Measurements from ENCODE around the gene PRR9. TPM values are rescaled to one million over a fixed set of nuclear protein-coding genes. Genes with fewer than 3 reads are reported as not detected.

The PRR9 gene
- total RNA-seq, 2 donors from 2014 or later = not detected

- no peak for TF ChIP-seq CTCF (IDR thresholded peaks at IDR 0.05)
- no peak overlapping the region for H3K4me3 ChIP-seq
- DNase-seq (ENCODE audit: low spot score) = no peak
- no peaks in the 10 kb centered on the region for H3K27me3 ChIP-seq (replicated peaks; ENCODE audit: insufficient read depth)
- no peaks in the 10 kb centered on the region for H3K4me1 ChIP-seq (ENCODE audit: control insufficient read depth in 1 of 2, low read depth in 2 of 2)
- no peaks in the 10 kb centered on the region for H3K36me3 ChIP-seq
- H3K9me3 ChIP-seq = no peaks in the 10 kb centered on the region
- no peak for ATAC-seq (ENCODE audit: insufficient number of reproducible peaks, low FRiP score, low read depth)
- H3K27ac ChIP-seq = no peak overlapping the region
These were observed 24.8 kb downstream of the PRR9 start for GRCh38 chr1:153242160-153242559.

- Histone ChIP-seq H3K27ac (no peak overlapping the region), H3K27me3 (replicated peaks; ENCODE audit: insufficient read depth) (no peaks in the 10 kb centered on the region), H3K4me3 (no peak overlapping the region), H3K4me1 (ENCODE audit: control insufficient read depth in 1 of 2, low read depth in 2 of 2) (no peaks in the 10 kb centered on the region), H3K9me3 (no peaks in the 10 kb centered on the region), H3K36me3 (no peaks in the 10 kb centered on the region)
- no peak for ATAC-seq (ENCODE audit: insufficient number of reproducible peaks, low FRiP score, low read depth)
- TF ChIP-seq CTCF (IDR thresholded peaks at IDR 0.05) = no peak
- DNase-seq (ENCODE audit: low spot score) = no peak
These were observed 28.1 kb downstream of the PRR9 start for GRCh38 chr1:153245466-153245865.

GRCh38 chr1:153246018-153246417 lies 28.6 kb downstream of the PRR9 start:
- Histone ChIP-seq H3K4me3 (no peak overlapping the region), H3K27me3 (replicated peaks; ENCODE audit: insufficient read depth) (no peaks in the 10 kb centered on the region), H3K4me1 (ENCODE audit: control insufficient read depth in 1 of 2, low read depth in 2 of 2) (no peaks in the 10 kb centered on the region), H3K36me3 (no peaks in the 10 kb centered on the region), H3K27ac (no peak overlapping the region), H3K9me3 (no peaks in the 10 kb centered on the region)
- DNase-seq (ENCODE audit: low spot score) (no peak), ATAC-seq (ENCODE audit: insufficient number of reproducible peaks, low FRiP score, low read depth) (no peak)
- no peak for TF ChIP-seq CTCF (IDR thresholded peaks at IDR 0.05)

GRCh38 chr1:153246825-153247224 lies 29.4 kb downstream of the PRR9 start:
- Histone ChIP-seq H3K36me3 (no peaks in the 10 kb centered on the region), H3K4me3 (no peak overlapping the region), H3K27me3 (replicated peaks; ENCODE audit: insufficient read depth) (no peaks in the 10 kb centered on the region), H3K27ac (no peak overlapping the region), H3K9me3 (no peaks in the 10 kb centered on the region), H3K4me1 (ENCODE audit: control insufficient read depth in 1 of 2, low read depth in 2 of 2) (no peaks in the 10 kb centered on the region)
- ATAC-seq (ENCODE audit: insufficient number of reproducible peaks, low FRiP score, low read depth) (no peak), DNase-seq (ENCODE audit: low spot score) (no peak)
- TF ChIP-seq CTCF (IDR thresholded peaks at IDR 0.05) = no peak

GRCh38 chr1:153248176-153248879 lies 30.9 kb downstream of the PRR9 start:
- TF ChIP-seq CTCF (IDR thresholded peaks at IDR 0.05) = no peak

More at GRCh38 chr1:153248176-153248879, 30.9 kb downstream of the PRR9 start:
- Histone ChIP-seq H3K27me3 (replicated peaks; ENCODE audit: insufficient read depth) (no peaks in the 10 kb centered on the region), H3K27ac (no peak overlapping the region), H3K9me3 (no peaks in the 10 kb centered on the region), H3K4me1 (ENCODE audit: control insufficient read depth in 1 of 2, low read depth in 2 of 2) (no peaks in the 10 kb centered on the region), H3K36me3 (no peaks in the 10 kb centered on the region), H3K4me3 (no peak overlapping the region)
- no peak for ATAC-seq (ENCODE audit: insufficient number of reproducible peaks, low FRiP score, low read depth)
- DNase-seq (ENCODE audit: low spot score) = no peak
